K562 (cell line): ENCODE results near the gene ADSS2. TPM values are rescaled to one million over a fixed set of nuclear protein-coding genes. Genes with fewer than 3 reads are reported as not detected.

Experiments
- CTBP1 ChIP-seq: fragments of 450-650 bp; IDR thresholded peaks from 2 replicates; pipeline ENCODE4 v1.6.1; 2016; ENCODE audit warnings: borderline replicate concordance
- L3MBTL2 ChIP-seq: fragments of 450-650 bp; IDR thresholded peaks from 2 replicates; pipeline ENCODE4 v1.6.1; 2016; ENCODE audit warnings: mild to moderate bottlenecking, moderate library complexity
- POLR2AphosphoS2 ChIP-seq: IDR thresholded peaks from 2 replicates; pipeline ENCODE4 v1.6.1; 2012; ENCODE audit warnings: low read length, improper control_type of control experiment
- SREBF2 ChIP-seq: sonication (generic); formaldehyde crosslinking; IDR thresholded peaks from 2 replicates; pipeline ENCODE4 v1.4.0; 2020; ENCODE audit warnings: mild to moderate bottlenecking, missing genetic modification reagents
- TAF7 ChIP-seq: fragments of 450-650 bp; IDR thresholded peaks from 2 replicates; pipeline ENCODE4 v1.6.1; 2016; ENCODE audit warnings: missing genetic modification characterization, missing compliant biosample characterization
- TEAD1 ChIP-seq, 2 experiments: fragments of 450-650 bp in 1 of 2; sonication (generic) in 1 of 2; formaldehyde crosslinking; IDR thresholded peaks; 2 replicates each; pipeline versions ENCODE4 v1.4.0 to v1.8.0; 2020 to 2022; ENCODE audit warnings: mild to moderate bottlenecking in 2 of 2, missing genetic modification reagents in 1 of 2
- polyA plus RNA-seq, 8 experiments: library from polyadenylated mRNA; depleted of rRNA in 4 of 8; stranded (reverse) in 5 of 8; unstranded in 3 of 8; fragments of >200 nt; fragmentation: Nextera tagmentation in 2 of 8; fragmentation: Illumina TruSeq in 1 of 8; extraction: Ambion mirVana in 2 of 8; extraction: Trizol in 1 of 8; gene quantifications; 2 replicates each; pipeline versions ENCODE4 v1.2.1 to v1.2.3, GENCODE V29; 2011 to 2014; ENCODE audit warnings: inconsistent platforms in 1 of 8, missing spikeins in 1 of 8
- total RNA-seq, 7 experiments: library from RNA; depleted of rRNA in 6 of 7; stranded (reverse); fragments of >200 nt in 6 of 7; fragmentation: Illumina TruSeq in 2 of 7; extraction: Trizol in 2 of 7; gene quantifications; 2 replicates each; pipeline versions ENCODE4 v1.2.1 to v1.2.3, GENCODE V29; 2011 to 2021; ENCODE audit warnings: low replicate concordance in 1 of 7
- TF ChIP-seq, protein P1 (sequence below), 2 experiments: fragments of 450-650 bp in 1 of 2; sonication (generic) in 1 of 2; formaldehyde crosslinking in 1 of 2; IDR thresholded peaks; 2 replicates each; pipeline versions ENCODE4 v1.7.1 to v1.9.0; 2016 to 2022; ENCODE audit warnings: inconsistent platforms in 1 of 2, mild to moderate bottlenecking in 1 of 2, missing genetic modification reagents in 1 of 2
- TF ChIP-seq, protein P2 (sequence below): IDR thresholded peaks from 2 replicates; pipeline ENCODE4 v1.6.1; 2012; ENCODE audit warnings: low read depth, low read length, improper control_type of control experiment, borderline replicate concordance
- TF ChIP-seq, protein P3 (sequence below), 2 experiments: fragments of 450-650 bp; IDR thresholded peaks; 2 replicates each; pipeline ENCODE4 v1.6.1; 2016
- TF ChIP-seq, protein P4 (sequence below): fragments of 450-650 bp; IDR thresholded peaks from 2 replicates; pipeline ENCODE4 v1.7.1; 2018; ENCODE audit warnings: mild to moderate bottlenecking, low read depth; ENCODE audit not compliant: partially characterized antibody

The ADSS2 gene
- total and polyA plus RNA-seq, 9 of the 15 experiments (the other 6 are each of a cell fraction or from before 2014, with no cell fraction given) = 8.8 to 63.8 (median 59.4) TPM

DNA sequence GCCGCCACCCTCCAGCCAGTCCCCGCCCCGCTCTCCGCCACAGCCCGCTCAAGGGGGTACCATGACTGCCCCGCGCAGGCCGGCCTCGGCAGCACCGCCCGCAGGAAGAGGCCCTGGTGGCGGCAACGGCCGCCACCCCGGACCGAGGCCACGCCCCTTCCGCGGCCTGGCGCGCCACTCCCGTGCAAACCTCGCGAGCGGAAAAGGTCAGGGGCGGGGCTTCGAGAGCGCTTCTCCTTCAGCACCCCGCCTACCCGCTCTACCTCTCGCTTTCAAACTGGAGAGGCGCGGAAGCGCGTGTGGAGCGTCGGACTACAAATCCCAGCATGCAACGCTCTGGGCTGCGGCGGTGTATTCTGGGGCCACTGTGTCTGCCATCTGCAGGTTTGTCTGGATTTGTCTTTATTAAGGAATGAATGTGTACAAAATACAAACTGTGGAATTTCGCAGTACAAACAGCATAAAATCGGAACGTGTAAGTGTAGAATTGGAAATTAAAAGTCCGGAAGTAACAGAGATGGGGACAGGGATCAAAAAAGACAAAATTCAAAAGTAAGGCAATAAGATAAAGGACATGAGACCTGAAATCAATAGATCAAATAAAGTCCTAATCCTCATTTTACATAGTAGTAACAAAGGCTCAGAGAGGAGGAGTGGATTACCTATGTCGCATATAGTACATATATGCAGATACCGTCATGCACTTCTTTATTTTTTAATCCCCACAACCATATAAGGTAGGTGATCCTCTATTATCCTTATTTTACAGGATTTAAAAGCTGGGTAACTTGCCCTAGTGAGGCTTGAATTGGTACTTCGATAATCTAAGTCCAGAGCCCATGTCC is 464 bp upstream of the ADSS2 start (continued):
- TF ChIP-seq, protein P1, sequence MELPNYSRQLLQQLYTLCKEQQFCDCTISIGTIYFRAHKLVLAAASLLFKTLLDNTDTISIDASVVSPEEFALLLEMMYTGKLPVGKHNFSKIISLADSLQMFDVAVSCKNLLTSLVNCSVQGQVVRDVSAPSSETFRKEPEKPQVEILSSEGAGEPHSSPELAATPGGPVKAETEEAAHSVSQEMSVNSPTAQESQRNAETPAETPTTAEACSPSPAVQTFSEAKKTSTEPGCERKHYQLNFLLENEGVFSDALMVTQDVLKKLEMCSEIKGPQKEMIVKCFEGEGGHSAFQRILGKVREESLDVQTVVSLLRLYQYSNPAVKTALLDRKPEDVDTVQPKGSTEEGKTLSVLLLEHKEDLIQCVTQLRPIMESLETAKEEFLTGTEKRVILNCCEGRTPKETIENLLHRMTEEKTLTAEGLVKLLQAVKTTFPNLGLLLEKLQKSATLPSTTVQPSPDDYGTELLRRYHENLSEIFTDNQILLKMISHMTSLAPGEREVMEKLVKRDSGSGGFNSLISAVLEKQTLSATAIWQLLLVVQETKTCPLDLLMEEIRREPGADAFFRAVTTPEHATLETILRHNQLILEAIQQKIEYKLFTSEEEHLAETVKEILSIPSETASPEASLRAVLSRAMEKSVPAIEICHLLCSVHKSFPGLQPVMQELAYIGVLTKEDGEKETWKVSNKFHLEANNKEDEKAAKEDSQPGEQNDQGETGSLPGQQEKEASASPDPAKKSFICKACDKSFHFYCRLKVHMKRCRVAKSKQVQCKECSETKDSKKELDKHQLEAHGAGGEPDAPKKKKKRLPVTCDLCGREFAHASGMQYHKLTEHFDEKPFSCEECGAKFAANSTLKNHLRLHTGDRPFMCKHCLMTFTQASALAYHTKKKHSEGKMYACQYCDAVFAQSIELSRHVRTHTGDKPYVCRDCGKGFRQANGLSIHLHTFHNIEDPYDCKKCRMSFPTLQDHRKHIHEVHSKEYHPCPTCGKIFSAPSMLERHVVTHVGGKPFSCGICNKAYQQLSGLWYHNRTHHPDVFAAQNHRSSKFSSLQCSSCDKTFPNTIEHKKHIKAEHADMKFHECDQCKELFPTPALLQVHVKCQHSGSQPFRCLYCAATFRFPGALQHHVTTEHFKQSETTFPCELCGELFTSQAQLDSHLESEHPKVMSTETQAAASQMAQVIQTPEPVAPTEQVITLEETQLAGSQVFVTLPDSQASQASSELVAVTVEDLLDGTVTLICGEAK (IDR thresholded peaks at IDR 0.05) = peak; percentile 91
- TF ChIP-seq, protein P1 (CRISPR knock-in tag; IDR thresholded peaks at IDR 0.05) = peak; percentile 60
- peak; percentile 71; the same call in 1 of the 2 replicates for TF ChIP-seq L3MBTL2
- peak; percentile 29 to 67; a peak in 1 of 4 replicates for TF ChIP-seq TEAD1 (CRISPR knock-in tag; IDR thresholded peaks at IDR 0.05)
- TF ChIP-seq, protein P2, sequence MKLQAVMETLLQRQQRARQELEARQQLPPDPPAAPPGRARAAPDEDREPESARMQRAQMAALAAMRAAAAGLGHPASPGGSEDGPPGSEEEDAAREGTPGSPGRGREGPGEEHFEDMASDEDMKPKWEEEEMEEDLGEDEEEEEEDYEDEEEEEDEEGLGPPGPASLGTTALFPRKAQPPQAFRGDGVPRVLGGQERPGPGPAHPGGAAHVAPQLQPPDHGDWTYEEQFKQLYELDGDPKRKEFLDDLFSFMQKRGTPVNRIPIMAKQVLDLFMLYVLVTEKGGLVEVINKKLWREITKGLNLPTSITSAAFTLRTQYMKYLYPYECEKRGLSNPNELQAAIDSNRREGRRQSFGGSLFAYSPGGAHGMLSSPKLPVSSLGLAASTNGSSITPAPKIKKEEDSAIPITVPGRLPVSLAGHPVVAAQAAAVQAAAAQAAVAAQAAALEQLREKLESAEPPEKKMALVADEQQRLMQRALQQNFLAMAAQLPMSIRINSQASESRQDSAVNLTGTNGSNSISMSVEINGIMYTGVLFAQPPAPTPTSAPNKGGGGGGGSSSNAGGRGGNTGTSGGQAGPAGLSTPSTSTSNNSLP = peak; percentile 67; the same call in 1 of the 2 replicates
- TF ChIP-seq, protein P3, sequence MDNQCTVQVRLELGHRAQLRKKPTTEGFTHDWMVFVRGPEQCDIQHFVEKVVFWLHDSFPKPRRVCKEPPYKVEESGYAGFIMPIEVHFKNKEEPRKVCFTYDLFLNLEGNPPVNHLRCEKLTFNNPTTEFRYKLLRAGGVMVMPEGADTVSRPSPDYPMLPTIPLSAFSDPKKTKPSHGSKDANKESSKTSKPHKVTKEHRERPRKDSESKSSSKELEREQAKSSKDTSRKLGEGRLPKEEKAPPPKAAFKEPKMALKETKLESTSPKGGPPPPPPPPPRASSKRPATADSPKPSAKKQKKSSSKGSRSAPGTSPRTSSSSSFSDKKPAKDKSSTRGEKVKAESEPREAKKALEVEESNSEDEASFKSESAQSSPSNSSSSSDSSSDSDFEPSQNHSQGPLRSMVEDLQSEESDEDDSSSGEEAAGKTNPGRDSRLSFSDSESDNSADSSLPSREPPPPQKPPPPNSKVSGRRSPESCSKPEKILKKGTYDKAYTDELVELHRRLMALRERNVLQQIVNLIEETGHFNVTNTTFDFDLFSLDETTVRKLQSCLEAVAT (IDR thresholded peaks at IDR 0.05) = no peak
- no peak for TF ChIP-seq SREBF2 (CRISPR knock-in tag)
- TF ChIP-seq POLR2AphosphoS2 = peak; percentile 76; the same call in 1 of the 2 replicates
- TF ChIP-seq CTBP1 = peak; percentile 94
- TF ChIP-seq, protein P4, sequence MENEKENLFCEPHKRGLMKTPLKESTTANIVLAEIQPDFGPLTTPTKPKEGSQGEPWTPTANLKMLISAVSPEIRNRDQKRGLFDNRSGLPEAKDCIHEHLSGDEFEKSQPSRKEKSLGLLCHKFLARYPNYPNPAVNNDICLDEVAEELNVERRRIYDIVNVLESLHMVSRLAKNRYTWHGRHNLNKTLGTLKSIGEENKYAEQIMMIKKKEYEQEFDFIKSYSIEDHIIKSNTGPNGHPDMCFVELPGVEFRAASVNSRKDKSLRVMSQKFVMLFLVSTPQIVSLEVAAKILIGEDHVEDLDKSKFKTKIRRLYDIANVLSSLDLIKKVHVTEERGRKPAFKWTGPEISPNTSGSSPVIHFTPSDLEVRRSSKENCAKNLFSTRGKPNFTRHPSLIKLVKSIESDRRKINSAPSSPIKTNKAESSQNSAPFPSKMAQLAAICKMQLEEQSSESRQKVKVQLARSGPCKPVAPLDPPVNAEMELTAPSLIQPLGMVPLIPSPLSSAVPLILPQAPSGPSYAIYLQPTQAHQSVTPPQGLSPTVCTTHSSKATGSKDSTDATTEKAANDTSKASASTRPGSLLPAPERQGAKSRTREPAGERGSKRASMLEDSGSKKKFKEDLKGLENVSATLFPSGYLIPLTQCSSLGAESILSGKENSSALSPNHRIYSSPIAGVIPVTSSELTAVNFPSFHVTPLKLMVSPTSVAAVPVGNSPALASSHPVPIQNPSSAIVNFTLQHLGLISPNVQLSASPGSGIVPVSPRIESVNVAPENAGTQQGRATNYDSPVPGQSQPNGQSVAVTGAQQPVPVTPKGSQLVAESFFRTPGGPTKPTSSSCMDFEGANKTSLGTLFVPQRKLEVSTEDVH = peak; percentile 66
- no peak for TF ChIP-seq TAF7 (tag)
